Caco-2 (cell line): ENCODE results near the gene UNC50. TPM values are rescaled to one million over a fixed set of nuclear protein-coding genes. Genes with fewer than 3 reads are reported as not detected.

ENCODE experiments used
- Bru-seq: library from RNA; stranded (reverse); fragments of 400-500 nt; gene quantifications from one replicate; lab custom pipeline; 2021; lab: Mats Ljungman, UMichigan
- BruChase-seq, 2 experiments: library from RNA; stranded (reverse); fragments of 400-500 nt; gene quantifications; one replicate each; lab custom pipeline; 2021; lab: Mats Ljungman, UMichigan
- BruUV-seq: library from RNA; stranded (reverse); fragments of 400-500 nt; replicated peaks from 2 replicates; lab custom pipeline; 2021; lab: Mats Ljungman, UMichigan
- CTCF ChIA-PET: fragments of 300-600 bp; sonication (Branson Sonifier 250); formaldehyde crosslinking; loops from one replicate; lab custom pipeline; 2022; ENCODE audit warnings: antibody characterized with exemption; lab: Charles Lee
- POLR2A ChIA-PET: fragments of 300-600 bp; sonication (Branson Sonifier 250); formaldehyde crosslinking; loops from one replicate; lab custom pipeline; 2022; ENCODE audit warnings: antibody characterized with exemption; lab: Charles Lee
- DNase-seq, 2 experiments: peaks; one replicate each; pipeline versions ENCODE4 v3.0.0 to v3.0.0-alpha.2; 2020 to 2022
- H3K27me3 ChIP-seq: replicated peaks from 2 replicates; pipeline ENCODE4 v1.6.0; 2011; ENCODE audit warnings: low read length; ENCODE audit not compliant: control insufficient read depth, insufficient read depth
- H3K36me3 ChIP-seq: 2 replicates; pipeline ENCODE4 v1.5.1; 2011; ENCODE audit warnings: low read length; ENCODE audit not compliant: control insufficient read depth, insufficient read depth
- H3K4me1 ChIP-seq: fragments of 250-450 bp; sonication (Bioruptor Pico); 2 replicates; pipeline ENCODE4 v1.5.1; 2020; ENCODE audit warnings: mild to moderate bottlenecking
- H3K4me3 ChIP-seq: 2 replicates; pipeline ENCODE4 v1.5.1; 2011; ENCODE audit warnings: low read depth, mild to moderate bottlenecking, control low read depth, low read length
- H3K9me3 ChIP-seq: fragments of 250-450 bp; sonication (Bioruptor Pico); 2 replicates; pipeline ENCODE4 v1.5.1; 2020; ENCODE audit warnings: mild to moderate bottlenecking, moderate library complexity
- H3K27ac Mint-ChIP-seq: one replicate; pipeline ENCODE4 v1.8.0; 2022; ENCODE audit warnings: mixed read lengths; ENCODE audit not compliant: unreplicated experiment
- H3K27me3 Mint-ChIP-seq: one replicate; pipeline ENCODE4 v1.8.0; 2022; ENCODE audit warnings: mixed read lengths; ENCODE audit not compliant: insufficient read depth, unreplicated experiment
- H3K36me3 Mint-ChIP-seq: one replicate; pipeline ENCODE4 v1.8.0; 2022; ENCODE audit warnings: mild to moderate bottlenecking, mixed read lengths; ENCODE audit not compliant: insufficient read depth, unreplicated experiment
- H3K4me1 Mint-ChIP-seq: one replicate; pipeline ENCODE4 v1.8.0; 2022; ENCODE audit warnings: low read depth, mixed read lengths; ENCODE audit not compliant: unreplicated experiment
- H3K4me3 Mint-ChIP-seq: one replicate; pipeline ENCODE4 v1.8.0; 2022; ENCODE audit warnings: mild to moderate bottlenecking, moderate library complexity, mixed read lengths; ENCODE audit not compliant: unreplicated experiment
- H3K9me3 Mint-ChIP-seq: one replicate; pipeline ENCODE4 v1.8.0; 2022; ENCODE audit warnings: mixed read lengths; ENCODE audit not compliant: unreplicated experiment
- CTCF ChIP-seq, 2 experiments: fragments of 200-600 bp in 1 of 2; IDR thresholded peaks; 1 replicate in 1 of 2; 2 replicates in 1 of 2; pipeline versions ENCODE4 v1.5.1 to v1.8.0; 2011 to 2022; ENCODE audit warnings: antibody characterized with exemption in 1 of 2, control low read depth in 1 of 2, inconsistent platforms in 1 of 2, low read depth in 1 of 2, low read length in 1 of 2, mild to moderate bottlenecking in 1 of 2, moderate library complexity in 1 of 2; ENCODE audit not compliant: insufficient read depth in 1 of 2, severe bottlenecking in 1 of 2, unreplicated experiment in 1 of 2
- intact Hi-C: fragments of 100-400 bp; cut with micrococcal nuclease; formaldehyde crosslinking; loops from one replicate; pipeline ENCODE4 v1.10.0; 2022; ENCODE audit not compliant: unreplicated experiment
- long read RNA-seq: library from polyadenylated mRNA; stranded (forward); transcript quantifications from one replicate; pipeline ENCODE4 v2.0.0, GENCODE V29; 2022
- total RNA-seq: library from RNA; stranded (reverse); gene quantifications from 2 replicates; pipeline ENCODE4 v1.2.3, GENCODE V29; 2022

UNC50 gene
- 39.7 and 40.0 TPM in 2 replicates for total RNA-seq
- Bru-seq, nascent RNA = percentile 95 among the genes with signal in this experiment
- percentile 95 among the genes with signal in this experiment for BruChase-seq, experiment 1, labeled RNA remaining after a 2-hour chase
- BruChase-seq, experiment 2, labeled RNA remaining after a 6-hour chase = percentile 92 among the genes with signal in this experiment
- long read RNA-seq, transcript UNC50-201 (6 exons, 1,143 nt) = major isoform, 74 of 129 reads
- long read RNA-seq, transcript UNC50-204 (5 exons, 2,172 nt) = minor isoform, 9 of 129 reads
- long read RNA-seq, partial matches to known transcripts = 8 of 129 reads
- long read RNA-seq, other reads (novel, unspliced or antisense) = 35 of 129 reads

GRCh38 chr2:98608116-98608961 lies at the start of gene UNC50, which contains the start of gene COA5:
UNC50 (plus strand) TSS chr2:98608589; CDS start chr2:98609760, 1,171 bp downstream.
COA5 (minus strand) TSS chr2:98608512; CDS start chr2:98608405, 107 bp downstream.
- no peaks in the 10 kb centered on the region for H3K27me3 ChIP-seq
- H3K4me3 ChIP-seq = peak within 1 kb of the TSS; percentile 78
- Mint-ChIP-seq H3K9me3 (no peaks in the 10 kb centered on the region), H3K4me3 (peak within 1 kb of the TSS; percentile 86), H3K27me3 (no peaks in the 10 kb centered on the region), H3K27ac (peak within 1 kb of the TSS; percentile 82), H3K4me1 (peaks cover 22% of the 10 kb centered on the region), H3K36me3 (peaks cover 29% of the 10 kb centered on the region)
- CTCF ChIA-PET = interaction anchor here (1.0 to 1.2 kb wide), 2 partner anchors 41 to 124 kb away, joined by 4 read pairs; no protein-coding TSS in a partner anchor
- H3K36me3 ChIP-seq = no peaks in the 10 kb centered on the region
- no peaks in the 10 kb centered on the region for H3K9me3 ChIP-seq
- BruUV-seq = no TSS peak
- TF ChIP-seq CTCF (IDR thresholded peaks at IDR 0.05; ENCODE audit: insufficient read depth in 1 of 2, low read depth in 1 of 2, low read length in 1 of 2, severe bottlenecking in 1 of 2, unreplicated experiment in 1 of 2) = peak in 1 of 2 experiments; percentile 9
- POLR2A ChIA-PET = interaction anchor here (0.7 kb wide), 2 partner anchors 186 to 213 kb away, joined by 3 read pairs; no protein-coding TSS in a partner anchor
- intact Hi-C loops = loop anchor here (2.0 kb wide), 1 partner anchor 196 kb away; no protein-coding TSS in a partner anchor
- DNase-seq = peak; percentile 90 to 94
- peaks cover 5% of the 10 kb centered on the region for H3K4me1 ChIP-seq

GRCh38 chr2:98558852-98559530 lies 49.4 kb upstream of the UNC50 start:
- no peaks in the 10 kb centered on the region for H3K27me3 Mint-ChIP-seq
- no peaks in the 10 kb centered on the region for H3K4me1 Mint-ChIP-seq
- intact Hi-C loops = loop anchor here (10.0 kb wide), 1 partner anchor 144 kb away; no protein-coding TSS in a partner anchor
- H3K36me3 ChIP-seq = no peaks in the 10 kb centered on the region
- H3K4me3 ChIP-seq = no peak overlapping the region
- DNase-seq = no peak
- no peak for TF ChIP-seq CTCF (IDR thresholded peaks at IDR 0.05; ENCODE audit: insufficient read depth in 1 of 2, low read depth in 1 of 2, low read length in 1 of 2, severe bottlenecking in 1 of 2, unreplicated experiment in 1 of 2)
- CTCF ChIA-PET = no interaction called here
- H3K9me3 ChIP-seq = no peaks in the 10 kb centered on the region
- no peaks in the 10 kb centered on the region for H3K4me1 ChIP-seq
- peaks cover 5% of the 10 kb centered on the region for H3K36me3 Mint-ChIP-seq
- POLR2A ChIA-PET = no interaction called here
- no peak overlapping the region for H3K4me3 Mint-ChIP-seq
- no peak overlapping the region for H3K27ac Mint-ChIP-seq
- no TSS peak for BruUV-seq
- no peaks in the 10 kb centered on the region for H3K9me3 Mint-ChIP-seq
- no peaks in the 10 kb centered on the region for H3K27me3 ChIP-seq
